ES-I3 (cell line): Measurements from ENCODE around the gene NCK1.

Experiments used
- H3K36me3 ChIP-seq: 2 replicates; pipeline ENCODE4 v1.6.1; 2013; ENCODE audit warnings: mild to moderate bottlenecking, low read length, control low read depth, moderate library complexity; ENCODE audit not compliant: insufficient read depth
- H3K4me1 ChIP-seq: 2 replicates; pipeline ENCODE4 v1.6.1; 2013; ENCODE audit warnings: mild to moderate bottlenecking, control low read depth, low read length; ENCODE audit not compliant: insufficient read depth
- H3K9ac ChIP-seq: 2 replicates; pipeline ENCODE4 v1.6.1; 2013; ENCODE audit warnings: low read depth, mild to moderate bottlenecking, low read length, moderate library complexity
- H3K9me3 ChIP-seq: 2 replicates; pipeline ENCODE4 v1.6.1; 2013; ENCODE audit warnings: mild to moderate bottlenecking, low read length, moderate library complexity; ENCODE audit not compliant: control insufficient read depth, insufficient read depth

Gene NCK1

GRCh38 chr3:136908297-136908696 lies 46.3 kb downstream of the NCK1 start:
- H3K4me1 ChIP-seq = peaks cover 9% of the 10 kb centered on the region
- no peaks in the 10 kb centered on the region for H3K36me3 ChIP-seq
- no peak overlapping the region for H3K9ac ChIP-seq
- H3K9me3 ChIP-seq = no peaks in the 10 kb centered on the region; the same call in 1 of the 2 replicates

GRCh38 chr3:136909187-136909586 lies 47.2 kb downstream of the NCK1 start:
- Histone ChIP-seq H3K9me3 (no peaks in the 10 kb centered on the region; the same call in 1 of the 2 replicates), H3K4me1 (peaks cover 9% of the 10 kb centered on the region), H3K9ac (no peak overlapping the region), H3K36me3 (no peaks in the 10 kb centered on the region)

- no peaks in the 10 kb centered on the region for H3K36me3 ChIP-seq
- H3K4me1 ChIP-seq = peaks cover 9% of the 10 kb centered on the region
- H3K9ac ChIP-seq = no peak overlapping the region
- H3K9me3 ChIP-seq = no peaks in the 10 kb centered on the region
Observed at GRCh38 chr3:136910697-136911096, 48.7 kb downstream of the NCK1 start.

GRCh38 chr3:136913168-136913567 lies 51.2 kb downstream of the NCK1 start:
- Histone ChIP-seq H3K36me3 (no peaks in the 10 kb centered on the region), H3K9ac (no peak overlapping the region), H3K9me3 (no peaks in the 10 kb centered on the region), H3K4me1 (no peaks in the 10 kb centered on the region)

GRCh38 chr3:136914739-136915138 lies 52.7 kb downstream of the NCK1 start:
- H3K9me3 ChIP-seq = no peaks in the 10 kb centered on the region
- H3K4me1 ChIP-seq = no peaks in the 10 kb centered on the region
- no peaks in the 10 kb centered on the region for H3K36me3 ChIP-seq
- H3K9ac ChIP-seq = no peak overlapping the region

- H3K4me1 ChIP-seq = no peaks in the 10 kb centered on the region
- H3K9me3 ChIP-seq = peaks cover 4% of the 10 kb centered on the region; the same call in 1 of the 2 replicates
- no peak overlapping the region for H3K9ac ChIP-seq
- no peaks in the 10 kb centered on the region for H3K36me3 ChIP-seq
Observed at GRCh38 chr3:136916223-136916622, 54.2 kb downstream of the NCK1 start.

GRCh38 chr3:136919799-136920580 lies 58.0 kb downstream of the NCK1 start:
- no peaks in the 10 kb centered on the region for H3K4me1 ChIP-seq
- no peak overlapping the region for H3K9ac ChIP-seq
- H3K36me3 ChIP-seq = no peaks in the 10 kb centered on the region
- H3K9me3 ChIP-seq = peaks cover 4% of the 10 kb centered on the region; the same call in 1 of the 2 replicates

GRCh38 chr3:136920904-136921611 lies 59.0 kb downstream of the NCK1 start:
- H3K4me1 ChIP-seq = no peaks in the 10 kb centered on the region
- peaks cover 4% of the 10 kb centered on the region; the same call in 1 of the 2 replicates for H3K9me3 ChIP-seq
- no peaks in the 10 kb centered on the region for H3K36me3 ChIP-seq
- no peak overlapping the region for H3K9ac ChIP-seq

- H3K9me3 ChIP-seq = peaks cover 4% of the 10 kb centered on the region; the same call in 1 of the 2 replicates
- H3K4me1 ChIP-seq = no peaks in the 10 kb centered on the region
- no peak overlapping the region for H3K9ac ChIP-seq
- H3K36me3 ChIP-seq = peaks cover 5% of the 10 kb centered on the region; the same call in 1 of the 2 replicates
Observed at GRCh38 chr3:136925425-136926190, 63.6 kb downstream of the NCK1 start.

GRCh38 chr3:136928240-136928639 lies 66.2 kb downstream of the NCK1 start:
- Histone ChIP-seq H3K9ac (no peak overlapping the region), H3K36me3 (peaks cover 5% of the 10 kb centered on the region; the same call in 1 of the 2 replicates), H3K4me1 (no peaks in the 10 kb centered on the region), H3K9me3 (no peaks in the 10 kb centered on the region)

- no peaks in the 10 kb centered on the region for H3K4me1 ChIP-seq
- H3K9ac ChIP-seq = no peak overlapping the region
- H3K36me3 ChIP-seq = peaks cover 5% of the 10 kb centered on the region; the same call in 1 of the 2 replicates
- no peaks in the 10 kb centered on the region for H3K9me3 ChIP-seq
Observed at GRCh38 chr3:136929977-136930670, 68.1 kb downstream of the NCK1 start.

- Histone ChIP-seq H3K36me3 (peaks cover 5% of the 10 kb centered on the region; the same call in 1 of the 2 replicates), H3K4me1 (no peaks in the 10 kb centered on the region), H3K9me3 (no peaks in the 10 kb centered on the region), H3K9ac (no peak overlapping the region)
Observed at GRCh38 chr3:136931606-136932005, 69.6 kb downstream of the NCK1 start.

GRCh38 chr3:136932523-136932922 lies 70.5 kb downstream of the NCK1 start:
- Histone ChIP-seq H3K9me3 (no peaks in the 10 kb centered on the region), H3K9ac (no peak overlapping the region), H3K4me1 (no peaks in the 10 kb centered on the region), H3K36me3 (peaks cover 5% of the 10 kb centered on the region; the same call in 1 of the 2 replicates)
